HEK293 (cell line): ENCODE results near the gene HGFAC.

ENCODE experiments used
- CTCF ChIA-PET: fragments of 350-600 bp; formaldehyde crosslinking; extraction: SDS; loops from one replicate; lab custom pipeline; 2021; ENCODE audit warnings: antibody characterized with exemption; lab: Yijun Ruan, JAX
- POLR2A ChIA-PET: fragments of 300-600 bp; formaldehyde crosslinking; extraction: SDS; loops from one replicate; lab custom pipeline; 2020; ENCODE audit warnings: antibody characterized with exemption, inconsistent platforms; lab: Yijun Ruan, JAX
- H3K27ac ChIP-seq: fragments of 200-500 bp; sonication (Bioruptor generic); 2 replicates; pipeline ENCODE4 v1.5.1; 2014; ENCODE audit warnings: low read depth, low read length, control low read depth, inconsistent platforms; ENCODE audit errors: extremely low read depth
- H3K36me3 ChIP-seq, 2 experiments: fragments of 200-500 bp in 1 of 2; sonication (Bioruptor generic) in 1 of 2; 1 replicate in 1 of 2; 2 replicates in 1 of 2; pipeline ENCODE4 v1.5.1; 2014 to 2017; ENCODE audit warnings: inconsistent platforms in 2 of 2, low read length in 2 of 2; ENCODE audit not compliant: control insufficient read depth in 2 of 2, insufficient read depth in 1 of 2
- H3K4me1 ChIP-seq: fragments of 200-500 bp; sonication (Bioruptor generic); 2 replicates; pipeline ENCODE4 v1.5.1; 2014; ENCODE audit warnings: mild to moderate bottlenecking, low read length, inconsistent platforms; ENCODE audit not compliant: control insufficient read depth, insufficient read depth
- H3K4me3 ChIP-seq: 2 replicates; pipeline ENCODE4 v1.5.1; 2011; ENCODE audit warnings: low read depth, mild to moderate bottlenecking, control low read depth, low read length, moderate library complexity
- H3K9me3 ChIP-seq: fragments of 200-500 bp; sonication (Bioruptor generic); 2 replicates; pipeline ENCODE4 v1.5.1; 2014; ENCODE audit warnings: low read depth, low read length, inconsistent platforms; ENCODE audit not compliant: control insufficient read depth, insufficient read depth
- ATF2 ChIP-seq: fragments of 450-650 bp; formaldehyde crosslinking; IDR thresholded peaks from 2 replicates; pipeline ENCODE4 v1.5.1; 2016; ENCODE audit warnings: missing biosample characterization, missing genetic modification characterization, low read depth
- BCL11B ChIP-seq: fragments of 450-650 bp; formaldehyde crosslinking; IDR thresholded peaks from 2 replicates; pipeline ENCODE4 v1.5.1; 2016; ENCODE audit warnings: low read depth, missing biosample characterization, missing genetic modification characterization
- CTCF ChIP-seq: fragments of 450-650 bp; formaldehyde crosslinking; IDR thresholded peaks from 2 replicates; pipeline ENCODE4 v1.5.1; 2016; ENCODE audit warnings: missing biosample characterization, missing genetic modification characterization
- GLIS2 ChIP-seq: fragments of 450-650 bp; formaldehyde crosslinking; IDR thresholded peaks from 2 replicates; pipeline ENCODE4 v1.5.1; 2016; ENCODE audit warnings: missing biosample characterization, missing genetic modification characterization
- HIC1 ChIP-seq: fragments of 450-650 bp; formaldehyde crosslinking; IDR thresholded peaks from 2 replicates; pipeline ENCODE4 v1.5.1; 2016; ENCODE audit warnings: missing biosample characterization, missing genetic modification characterization
- KLF17 ChIP-seq: fragments of 450-650 bp; formaldehyde crosslinking; IDR thresholded peaks from 2 replicates; pipeline ENCODE4 v1.5.1; 2016; ENCODE audit warnings: missing biosample characterization, missing genetic modification characterization
- KLF8 ChIP-seq: fragments of 450-650 bp; formaldehyde crosslinking; IDR thresholded peaks from 2 replicates; pipeline ENCODE4 v1.5.1; 2016; ENCODE audit warnings: missing biosample characterization, missing genetic modification characterization
- PBX3 ChIP-seq: sonication (generic); formaldehyde crosslinking; IDR thresholded peaks from 2 replicates; pipeline ENCODE4 v1.8.1; 2022; ENCODE audit warnings: mild to moderate bottlenecking, moderate library complexity, missing genetic modification reagents
- YY1 ChIP-seq: fragments of 450-650 bp; formaldehyde crosslinking; IDR thresholded peaks from 2 replicates; pipeline ENCODE4 v1.5.1; 2018; ENCODE audit warnings: missing biosample characterization, missing genetic modification characterization
- ZBTB10 ChIP-seq: fragments of 450-650 bp; formaldehyde crosslinking; IDR thresholded peaks from 2 replicates; pipeline ENCODE4 v1.5.1; 2016; ENCODE audit warnings: missing biosample characterization, missing genetic modification characterization
- ZBTB48 ChIP-seq: fragments of 450-650 bp; formaldehyde crosslinking; IDR thresholded peaks from 2 replicates; pipeline ENCODE4 v1.5.1; 2016; ENCODE audit warnings: missing biosample characterization, missing genetic modification characterization
- ZBTB8A ChIP-seq: fragments of 450-650 bp; formaldehyde crosslinking; IDR thresholded peaks from 2 replicates; pipeline ENCODE4 v1.5.1; 2016; ENCODE audit warnings: missing biosample characterization, missing genetic modification characterization
- ZEB2 ChIP-seq: fragments of 450-650 bp; formaldehyde crosslinking; IDR thresholded peaks from 2 replicates; pipeline ENCODE4 v1.5.1; 2016; ENCODE audit warnings: missing biosample characterization, missing genetic modification characterization
- ZNF133 ChIP-seq: fragments of 450-650 bp; formaldehyde crosslinking; IDR thresholded peaks from 2 replicates; pipeline ENCODE4 v1.5.1; 2016; ENCODE audit warnings: missing biosample characterization, missing genetic modification characterization
- ZNF423 ChIP-seq: fragments of 450-650 bp; formaldehyde crosslinking; IDR thresholded peaks from 2 replicates; pipeline ENCODE4 v1.5.1; 2016; ENCODE audit warnings: missing biosample characterization, missing genetic modification characterization
- ZNF621 ChIP-seq: fragments of 450-650 bp; formaldehyde crosslinking; IDR thresholded peaks from 2 replicates; pipeline ENCODE4 v1.5.1; 2017; ENCODE audit warnings: missing biosample characterization, missing genetic modification characterization
- ZNF692 ChIP-seq: fragments of 450-650 bp; formaldehyde crosslinking; IDR thresholded peaks from 2 replicates; pipeline ENCODE4 v1.5.1; 2016; ENCODE audit warnings: missing biosample characterization, missing genetic modification characterization

The HGFAC gene

GRCh38 chr4:3442959-3443749 is 1.4 kb downstream of the HGFAC start (continued):
- peak; percentile 65; the same call in 1 of the 2 replicates for TF ChIP-seq ZEB2 (tag by site-specific recombination)
- peak; percentile 59; the same call in 1 of the 2 replicates for TF ChIP-seq KLF8 (tag by site-specific recombination)
- peak; percentile 93 for TF ChIP-seq CTCF
- TF ChIP-seq PBX3 (CRISPR knock-in tag), result peak; percentile 10; the same call in 1 of the 2 replicates
- peak; percentile 73 for TF ChIP-seq KLF17
- TF ChIP-seq ZNF133 (tag by site-specific recombination), result 0 out of 2 replicates have a peak, but pooled peaks have one; percentile 12
- peak; percentile 48; the same call in 1 of the 2 replicates for TF ChIP-seq ZNF692 (tag by site-specific recombination)
- TF ChIP-seq ZBTB10 (tag by site-specific recombination), result peak; percentile 51; the same call in 1 of the 2 replicates
- peak; percentile 57; the same call in 1 of the 2 replicates for TF ChIP-seq ZNF423
- TF ChIP-seq ZNF621 (tag by site-specific recombination), result no peak
- 0 out of 2 replicates have a peak, but pooled peaks have one; percentile 45 for TF ChIP-seq BCL11B (tag by site-specific recombination)
- peak; percentile 63 for TF ChIP-seq YY1 (tag by site-specific recombination)
- TF ChIP-seq ZBTB48 (tag by site-specific recombination), result peak; percentile 51; the same call in 1 of the 2 replicates

- Histone ChIP-seq H3K4me1 (no peaks in the 10 kb centered on the region), H3K9me3 (no peaks in the 10 kb centered on the region), H3K4me3 (no peak overlapping the region), H3K27ac (no peak overlapping the region), H3K36me3 (no peaks in the 10 kb centered on the region)
- ChIA-PET CTCF (interaction anchor here (0.6 to 1.6 kb wide), 16 partner anchors 8 to 357 kb away, joined by 3 to 9 read pairs (median 4); no protein-coding TSS in a partner anchor), POLR2A (no interaction called here)
- TF ChIP-seq ZBTB48 (tag by site-specific recombination) (peak; percentile 3; the same call in 1 of the 2 replicates), HIC1 (tag by site-specific recombination) (no peak), GLIS2 (tag by site-specific recombination) (peak; percentile 7; the same call in 1 of the 2 replicates), ATF2 (tag by site-specific recombination) (no peak), ZBTB8A (tag by site-specific recombination) (no peak)
Observed at GRCh38 chr4:3443750-3444309, 2.1 kb downstream of the HGFAC start.
